A549 (cell line): ENCODE data around the gene ZNF324. TPM values are rescaled to one million over a fixed set of nuclear protein-coding genes. Genes with fewer than 3 reads are reported as not detected.

Experiments used
- ATAC-seq, 2 experiments: fragments of 200-7000 bp in 1 of 2; fragments of >200 bp in 1 of 2; cut with Nextera tagmentation in 1 of 2; cut with Tn5 transposase in 1 of 2; 3 replicates each; pipeline versions ENCODE4 v1.8.0 to v1.9.1; 2018 to 2020; ENCODE audit warnings: mild to moderate bottlenecking in 1 of 2, moderate library complexity in 1 of 2
- CTCF ChIA-PET: fragments of 300-600 bp; sonication (Branson Sonifier 250); formaldehyde crosslinking; extraction: SDS; loops from one replicate; lab custom pipeline; 2021; ENCODE audit warnings: antibody characterized with exemption, inconsistent platforms; lab: Yijun Ruan, JAX
- POLR2A ChIA-PET: fragments of 350-600 bp; formaldehyde crosslinking; extraction: SDS; loops from one replicate; lab custom pipeline; 2021; ENCODE audit warnings: antibody characterized with exemption, inconsistent platforms; lab: Yijun Ruan, JAX
- DNase-seq, 2 experiments: peaks; one replicate each; pipeline versions ENCODE4 v3.0.0 to v3.0.0-alpha.2; 2011 to 2016; ENCODE audit warnings: low read depth in 1 of 2, low spot score in 1 of 2
- FAIRE-seq: peaks from 2 replicates; lab custom pipeline; 2011; peaks lifted over from hg19 to GRCh38; lab: Jason Lieb, UNC
- H3K27ac ChIP-seq, 2 experiments: fragments of >200 bp; sonication (Bioruptor Twin); formaldehyde crosslinking; 3 replicates each; pipeline ENCODE4 v1.5.1; 2016 to 2017
- H3K4me1 ChIP-seq: fragments of >200 bp; sonication (Bioruptor Twin); formaldehyde crosslinking; 3 replicates; pipeline ENCODE4 v1.6.1; 2016
- H3K4me2 ChIP-seq: fragments of >200 bp; sonication (Bioruptor Twin); formaldehyde crosslinking; 3 replicates; pipeline ENCODE4 v1.6.1; 2016
- H3K4me3 ChIP-seq: fragments of >200 bp; sonication (Bioruptor Twin); formaldehyde crosslinking; 3 replicates; pipeline ENCODE4 v1.5.1; 2016
- H3K9me3 ChIP-seq: fragments of >200 bp; sonication (Bioruptor Twin); formaldehyde crosslinking; 3 replicates; pipeline ENCODE4 v1.6.1; 2016
- BHLHE40 ChIP-seq: IDR thresholded peaks from 2 replicates; pipeline ENCODE4 v1.6.1; 2012; ENCODE audit warnings: low read depth, low read length, inconsistent platforms
- CBX8 ChIP-seq: fragments of 200-600 bp; sonication (generic); IDR thresholded peaks from 2 replicates; pipeline ENCODE4 v1.6.1; 2016
- CEBPB ChIP-seq, 2 experiments: fragments of >200 bp in 1 of 2; sonication (Bioruptor Twin) in 1 of 2; formaldehyde crosslinking in 1 of 2; IDR thresholded peaks; 2 replicates each; pipeline ENCODE4 v1.6.1; 2012 to 2016
- EHF ChIP-seq: fragments of 250-450 bp; sonication (Bioruptor Pico); IDR thresholded peaks from 2 replicates; pipeline ENCODE4 v1.5.0; 2020; ENCODE audit warnings: mild to moderate bottlenecking
- EHMT2 ChIP-seq: fragments of 200-600 bp; sonication (generic); IDR thresholded peaks from 2 replicates; pipeline ENCODE4 v1.6.1; 2016; ENCODE audit warnings: antibody characterized with exemption, low read depth, mild to moderate bottlenecking, moderate library complexity
- FOSL2 ChIP-seq, 2 experiments: fragments of 450-650 bp in 1 of 2; fragments of >200 bp in 1 of 2; sonication (Bioruptor Twin) in 1 of 2; formaldehyde crosslinking; IDR thresholded peaks; 2 replicates each; pipeline versions ENCODE4 v1.5.0 to v1.6.1; 2016 to 2020; ENCODE audit warnings: mild to moderate bottlenecking in 1 of 2, moderate library complexity in 1 of 2
- GATA3 ChIP-seq: IDR thresholded peaks from 2 replicates; pipeline ENCODE4 v1.6.1; 2012; ENCODE audit warnings: borderline replicate concordance
- HDAC2 ChIP-seq: fragments of 200-600 bp; sonication (generic); IDR thresholded peaks from 2 replicates; pipeline ENCODE4 v1.6.1; 2016
- HOXA7 ChIP-seq: fragments of 250-450 bp; sonication (Bioruptor Pico); IDR thresholded peaks from 2 replicates; pipeline ENCODE4 v1.5.0; 2020; ENCODE audit warnings: mild to moderate bottlenecking, moderate library complexity
- HOXB13 ChIP-seq: fragments of 250-450 bp; sonication (Bioruptor Pico); IDR thresholded peaks from 2 replicates; pipeline ENCODE4 v1.5.0; 2020; ENCODE audit warnings: low read depth, mild to moderate bottlenecking, moderate library complexity
- JUNB ChIP-seq: fragments of >200 bp; sonication (Bioruptor Twin); formaldehyde crosslinking; IDR thresholded peaks from 2 replicates; pipeline ENCODE4 v1.6.1; 2016
- KDM1A ChIP-seq: fragments of 200-600 bp; sonication (generic); IDR thresholded peaks from 2 replicates; pipeline ENCODE4 v1.6.1; 2016; ENCODE audit warnings: low read depth, mild to moderate bottlenecking
- KDM5A ChIP-seq: fragments of 200-600 bp; sonication (generic); IDR thresholded peaks from 2 replicates; pipeline ENCODE4 v1.6.1; 2016; ENCODE audit warnings: antibody characterized with exemption, mild to moderate bottlenecking
- MAZ ChIP-seq: fragments of 150-350 bp; IDR thresholded peaks from 2 replicates; pipeline ENCODE4 v1.6.1; 2014; ENCODE audit warnings: antibody characterized with exemption, low read depth, low read length, borderline replicate concordance
- MYC ChIP-seq: IDR thresholded peaks from 2 replicates; pipeline ENCODE4 v1.6.1; 2012; ENCODE audit warnings: mild to moderate bottlenecking, inconsistent platforms, low read length, improper control_type of control experiment, borderline replicate concordance
- POLR2AphosphoS2 ChIP-seq: conservative IDR thresholded peaks from 2 replicates; pipeline ENCODE4 v1.6.1; 2012; ENCODE audit warnings: low read length, improper control_type of control experiment, inconsistent platforms
- RCOR1 ChIP-seq: fragments of 150-350 bp; IDR thresholded peaks from 2 replicates; pipeline ENCODE4 v1.6.1; 2014; ENCODE audit warnings: antibody characterized with exemption, low read length, low read depth
- RFX5 ChIP-seq: fragments of 450-650 bp; IDR thresholded peaks from 2 replicates; pipeline ENCODE4 v1.7.1; 2014; ENCODE audit warnings: antibody characterized with exemption, mild to moderate bottlenecking, moderate library complexity
- RNF2 ChIP-seq: fragments of 200-600 bp; sonication (generic); IDR thresholded peaks from 2 replicates; pipeline ENCODE4 v1.6.1; 2016; ENCODE audit warnings: low read depth, mild to moderate bottlenecking, antibody characterized with exemption, moderate library complexity, borderline replicate concordance
- SMC3 ChIP-seq: fragments of >200 bp; sonication (Bioruptor Twin); formaldehyde crosslinking; IDR thresholded peaks from 3 replicates; pipeline ENCODE4 v1.6.1; 2018; ENCODE audit warnings: inconsistent platforms
- TFCP2L1 ChIP-seq: fragments of 250-450 bp; sonication (Bioruptor Pico); IDR thresholded peaks from 2 replicates; pipeline ENCODE4 v1.5.0; 2021; ENCODE audit warnings: mild to moderate bottlenecking
- TP53 ChIP-seq: fragments of 250-450 bp; sonication (Bioruptor Pico); IDR thresholded peaks from 2 replicates; pipeline ENCODE4 v1.5.0; 2021; ENCODE audit warnings: mild to moderate bottlenecking, moderate library complexity
- ZFP36 ChIP-seq: fragments of 450-650 bp; IDR thresholded peaks from 2 replicates; pipeline ENCODE4 v1.6.1; 2014; ENCODE audit warnings: borderline replicate concordance; ENCODE audit not compliant: partially characterized antibody
- ZSCAN20 ChIP-seq: fragments of 250-450 bp; sonication (Bioruptor Pico); IDR thresholded peaks from 2 replicates; pipeline ENCODE4 v1.8.0; 2022; ENCODE audit warnings: mild to moderate bottlenecking, moderate library complexity
- WGBS: methylation state at CpG from one replicate; pipeline ENCODE4 v1.1.6; 2017; ENCODE audit errors: missing lambda C conversion rate; 5-methylcytosine and 5-hydroxymethylcytosine counted together
- polyA plus RNA-seq, 4 experiments: library from polyadenylated mRNA; depleted of rRNA in 3 of 4; stranded (reverse); fragments of >200 nt; fragmentation: RNase III in 1 of 4; extraction: RNeasy Plus Mini Kit Qiagen cat#74134 plus additional on column Dnase treatment in 1 of 4; gene quantifications; 2 replicates in 3 of 4; 3 replicates in 1 of 4; pipeline ENCODE4 v1.2.3, GENCODE V29; 2011 to 2017
- TF ChIP-seq, protein P1 (sequence below): IDR thresholded peaks from 2 replicates; pipeline ENCODE4 v1.6.1; 2012
- TF ChIP-seq, protein P2 (sequence below): fragments of 200-600 bp; sonication (generic); IDR thresholded peaks from 2 replicates; pipeline ENCODE4 v1.6.1; 2016; ENCODE audit warnings: antibody characterized with exemption, mild to moderate bottlenecking, moderate library complexity
- TF ChIP-seq, protein P3 (sequence below): fragments of 150-350 bp; IDR thresholded peaks from 2 replicates; pipeline ENCODE4 v1.6.1; 2014; ENCODE audit warnings: low read depth, mild to moderate bottlenecking, low read length

The ZNF324 gene
- polyA plus RNA-seq, 2 of the 4 experiments (the other 2 are of a cell fraction) = 3.0 to 6.9 TPM

DNA sequence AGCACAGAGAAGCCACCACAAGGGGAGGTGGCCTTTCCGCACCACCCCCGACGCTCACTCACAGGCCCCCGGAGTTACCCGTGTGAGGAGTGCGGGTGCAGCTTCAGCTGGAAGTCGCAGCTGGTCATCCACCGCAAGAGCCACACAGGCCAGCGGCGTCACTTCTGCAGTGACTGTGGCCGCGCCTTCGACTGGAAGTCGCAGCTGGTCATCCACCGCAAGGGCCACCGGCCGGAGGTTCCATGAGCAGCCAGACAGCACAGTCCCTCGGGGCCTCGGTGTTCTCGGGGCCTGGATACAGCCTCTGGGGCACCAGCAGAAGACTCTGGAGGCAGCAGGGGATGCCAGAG, 13.6 kb downstream of the ZNF324 start:
- no peak overlapping the region for H3K4me2 ChIP-seq
- DNase-seq = no peak
- POLR2A ChIA-PET = no interaction called here
- ATAC-seq = no peak
- H3K9me3 ChIP-seq = no peaks in the 10 kb centered on the region
- peaks cover 8% of the 10 kb centered on the region; the same call in 2 of the 3 replicates for H3K4me1 ChIP-seq
- CTCF ChIA-PET = interaction anchor here (0.7 to 3.2 kb wide), 3 partner anchors 9 to 109 kb away, joined by 3 to 24 read pairs (median 4); partner anchors contain the start of gene ZBTB45
- no peak overlapping the region for H3K27ac ChIP-seq
- H3K4me3 ChIP-seq = no peak overlapping the region
- no peak for FAIRE-seq
- TF ChIP-seq RFX5 (no peak), HOXB13 (CRISPR knock-in tag) (no peak), EHF (CRISPR knock-in tag) (no peak), JUNB (no peak), RCOR1 (no peak), MYC (no peak), HDAC2 (no peak), ZFP36 (no peak), RNF2 (no peak), SMC3 (no peak), CEBPB (IDR thresholded peaks at IDR 0.05) (no peak), POLR2AphosphoS2 (no peak), CBX8 (no peak), KDM1A (no peak)
- TF ChIP-seq, protein P1, sequence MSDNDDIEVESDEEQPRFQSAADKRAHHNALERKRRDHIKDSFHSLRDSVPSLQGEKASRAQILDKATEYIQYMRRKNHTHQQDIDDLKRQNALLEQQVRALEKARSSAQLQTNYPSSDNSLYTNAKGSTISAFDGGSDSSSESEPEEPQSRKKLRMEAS = no peak
- TF ChIP-seq, protein P2, sequence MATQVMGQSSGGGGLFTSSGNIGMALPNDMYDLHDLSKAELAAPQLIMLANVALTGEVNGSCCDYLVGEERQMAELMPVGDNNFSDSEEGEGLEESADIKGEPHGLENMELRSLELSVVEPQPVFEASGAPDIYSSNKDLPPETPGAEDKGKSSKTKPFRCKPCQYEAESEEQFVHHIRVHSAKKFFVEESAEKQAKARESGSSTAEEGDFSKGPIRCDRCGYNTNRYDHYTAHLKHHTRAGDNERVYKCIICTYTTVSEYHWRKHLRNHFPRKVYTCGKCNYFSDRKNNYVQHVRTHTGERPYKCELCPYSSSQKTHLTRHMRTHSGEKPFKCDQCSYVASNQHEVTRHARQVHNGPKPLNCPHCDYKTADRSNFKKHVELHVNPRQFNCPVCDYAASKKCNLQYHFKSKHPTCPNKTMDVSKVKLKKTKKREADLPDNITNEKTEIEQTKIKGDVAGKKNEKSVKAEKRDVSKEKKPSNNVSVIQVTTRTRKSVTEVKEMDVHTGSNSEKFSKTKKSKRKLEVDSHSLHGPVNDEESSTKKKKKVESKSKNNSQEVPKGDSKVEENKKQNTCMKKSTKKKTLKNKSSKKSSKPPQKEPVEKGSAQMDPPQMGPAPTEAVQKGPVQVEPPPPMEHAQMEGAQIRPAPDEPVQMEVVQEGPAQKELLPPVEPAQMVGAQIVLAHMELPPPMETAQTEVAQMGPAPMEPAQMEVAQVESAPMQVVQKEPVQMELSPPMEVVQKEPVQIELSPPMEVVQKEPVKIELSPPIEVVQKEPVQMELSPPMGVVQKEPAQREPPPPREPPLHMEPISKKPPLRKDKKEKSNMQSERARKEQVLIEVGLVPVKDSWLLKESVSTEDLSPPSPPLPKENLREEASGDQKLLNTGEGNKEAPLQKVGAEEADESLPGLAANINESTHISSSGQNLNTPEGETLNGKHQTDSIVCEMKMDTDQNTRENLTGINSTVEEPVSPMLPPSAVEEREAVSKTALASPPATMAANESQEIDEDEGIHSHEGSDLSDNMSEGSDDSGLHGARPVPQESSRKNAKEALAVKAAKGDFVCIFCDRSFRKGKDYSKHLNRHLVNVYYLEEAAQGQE = no peak
- TF ChIP-seq, protein P3, sequence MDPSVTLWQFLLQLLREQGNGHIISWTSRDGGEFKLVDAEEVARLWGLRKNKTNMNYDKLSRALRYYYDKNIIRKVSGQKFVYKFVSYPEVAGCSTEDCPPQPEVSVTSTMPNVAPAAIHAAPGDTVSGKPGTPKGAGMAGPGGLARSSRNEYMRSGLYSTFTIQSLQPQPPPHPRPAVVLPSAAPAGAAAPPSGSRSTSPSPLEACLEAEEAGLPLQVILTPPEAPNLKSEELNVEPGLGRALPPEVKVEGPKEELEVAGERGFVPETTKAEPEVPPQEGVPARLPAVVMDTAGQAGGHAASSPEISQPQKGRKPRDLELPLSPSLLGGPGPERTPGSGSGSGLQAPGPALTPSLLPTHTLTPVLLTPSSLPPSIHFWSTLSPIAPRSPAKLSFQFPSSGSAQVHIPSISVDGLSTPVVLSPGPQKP = no peak
- WGBS = 94% methylated on average over 20 of the region's 20 CpGs

DNA sequence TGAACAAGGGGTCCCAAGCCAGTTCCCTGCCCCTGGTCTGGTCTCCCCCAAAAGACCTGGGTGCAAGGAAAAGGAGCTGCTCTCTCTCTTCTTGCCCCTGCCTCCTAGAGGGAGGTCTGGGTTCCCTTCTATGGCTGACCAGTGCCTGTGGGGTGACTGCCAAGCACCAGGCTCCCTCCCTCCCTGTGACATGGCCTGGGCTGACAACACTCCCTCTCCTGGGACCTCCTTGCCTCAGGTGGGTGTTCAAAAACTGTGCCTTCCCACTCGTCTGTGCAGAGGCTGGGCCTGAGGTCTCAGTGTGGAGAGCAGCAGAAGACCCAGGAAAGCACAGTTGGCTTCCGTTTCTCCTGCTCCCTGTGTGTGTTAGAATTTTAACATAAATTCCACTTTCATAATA, 14.0 kb downstream of the ZNF324 start:
- TF ChIP-seq, protein P1 = no peak
- TF ChIP-seq JUNB = no peak
- TF ChIP-seq EHMT2 = no peak
- no peak for TF ChIP-seq MAZ
- TF ChIP-seq TP53 (CRISPR knock-in tag) = no peak
- no peak for TF ChIP-seq RNF2
- TF ChIP-seq KDM5A = no peak
- no peak for TF ChIP-seq ZSCAN20
- TF ChIP-seq FOSL2 (IDR thresholded peaks at IDR 0.05) = no peak
- TF ChIP-seq FOSL2 (CRISPR knock-in tag; IDR thresholded peaks at IDR 0.05) = no peak
- TF ChIP-seq SMC3 = no peak
- TF ChIP-seq, protein P2 = no peak
- no peak for TF ChIP-seq HOXA7 (CRISPR knock-in tag)
- no peak for TF ChIP-seq TFCP2L1 (CRISPR knock-in tag)
- no peak for TF ChIP-seq BHLHE40
- TF ChIP-seq GATA3 = no peak
- TF ChIP-seq, all 56 proteins: peak for 0
- no peak overlapping the region for H3K27ac ChIP-seq
- no peaks in the 10 kb centered on the region for H3K9me3 ChIP-seq
- peaks cover 8% of the 10 kb centered on the region; the same call in 2 of the 3 replicates for H3K4me1 ChIP-seq
- DNase-seq = no peak
- ChIA-PET POLR2A (no interaction called here), CTCF (interaction anchor here (1.4 to 3.2 kb wide), 2 partner anchors 9 to 39 kb away, joined by 4 to 24 read pairs; partner anchors contain the start of gene ZBTB45)
- no peak for FAIRE-seq
- ATAC-seq = no peak
- WGBS = 57% methylated on average over 2 of the region's 2 CpGs
- no peak overlapping the region for H3K4me2 ChIP-seq
- H3K4me3 ChIP-seq = no peak overlapping the region
